ENCODE results near the gene DPP9.
A peak's percentile ranks its signal among the peaks of the same experiment; 100 is the strongest.

Gene DPP9

DNA sequence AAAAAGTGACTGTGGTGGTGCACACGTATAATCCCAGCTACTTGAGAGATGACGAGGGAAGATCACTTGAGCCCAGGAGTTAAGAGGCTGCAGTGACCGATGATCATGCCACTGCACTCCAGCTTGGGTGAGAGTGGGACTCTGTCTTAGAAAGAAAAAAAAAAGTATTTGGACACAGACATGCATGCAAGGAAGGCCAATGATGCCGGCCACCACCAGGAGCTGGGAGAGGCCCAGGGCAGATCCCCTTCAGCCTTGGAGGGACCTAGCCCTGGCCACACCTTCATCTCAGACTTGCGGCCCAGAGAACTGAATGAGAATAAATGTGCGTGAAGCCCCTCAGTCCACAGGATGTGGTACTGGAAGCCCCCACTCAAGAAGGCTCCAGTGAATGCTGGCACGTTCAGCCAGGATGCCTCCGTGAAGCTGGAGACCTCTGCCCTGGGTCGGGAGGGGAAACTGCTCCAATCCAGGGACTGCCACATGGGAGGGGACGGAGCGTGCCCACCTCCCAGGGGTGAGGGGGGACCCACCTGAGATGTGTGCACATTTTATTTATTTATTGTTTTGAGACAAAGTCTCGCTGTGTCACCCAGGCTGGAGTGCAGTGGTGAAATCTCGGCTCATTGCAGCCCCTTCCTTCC, 69.7 kb downstream of the DPP9 start:
- H3K9me3 ChIP-seq, result no peaks in the 10 kb centered on the region
- no peak overlapping the region for H3K4me3 ChIP-seq (ENCODE audit: low read depth, low read length)
- DNase-seq, result no peak
- H3K36me3 ChIP-seq, result peaks cover 20% of the 10 kb centered on the region
- H3K27me3 ChIP-seq, result no peaks in the 10 kb centered on the region
- H3K4me1 ChIP-seq, result no peaks in the 10 kb centered on the region
- TF ChIP-seq, protein P1, sequence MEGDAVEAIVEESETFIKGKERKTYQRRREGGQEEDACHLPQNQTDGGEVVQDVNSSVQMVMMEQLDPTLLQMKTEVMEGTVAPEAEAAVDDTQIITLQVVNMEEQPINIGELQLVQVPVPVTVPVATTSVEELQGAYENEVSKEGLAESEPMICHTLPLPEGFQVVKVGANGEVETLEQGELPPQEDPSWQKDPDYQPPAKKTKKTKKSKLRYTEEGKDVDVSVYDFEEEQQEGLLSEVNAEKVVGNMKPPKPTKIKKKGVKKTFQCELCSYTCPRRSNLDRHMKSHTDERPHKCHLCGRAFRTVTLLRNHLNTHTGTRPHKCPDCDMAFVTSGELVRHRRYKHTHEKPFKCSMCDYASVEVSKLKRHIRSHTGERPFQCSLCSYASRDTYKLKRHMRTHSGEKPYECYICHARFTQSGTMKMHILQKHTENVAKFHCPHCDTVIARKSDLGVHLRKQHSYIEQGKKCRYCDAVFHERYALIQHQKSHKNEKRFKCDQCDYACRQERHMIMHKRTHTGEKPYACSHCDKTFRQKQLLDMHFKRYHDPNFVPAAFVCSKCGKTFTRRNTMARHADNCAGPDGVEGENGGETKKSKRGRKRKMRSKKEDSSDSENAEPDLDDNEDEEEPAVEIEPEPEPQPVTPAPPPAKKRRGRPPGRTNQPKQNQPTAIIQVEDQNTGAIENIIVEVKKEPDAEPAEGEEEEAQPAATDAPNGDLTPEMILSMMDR (IDR thresholded peaks at IDR 0.05; ENCODE audit: low read depth, low read length), result no peak

DNA sequence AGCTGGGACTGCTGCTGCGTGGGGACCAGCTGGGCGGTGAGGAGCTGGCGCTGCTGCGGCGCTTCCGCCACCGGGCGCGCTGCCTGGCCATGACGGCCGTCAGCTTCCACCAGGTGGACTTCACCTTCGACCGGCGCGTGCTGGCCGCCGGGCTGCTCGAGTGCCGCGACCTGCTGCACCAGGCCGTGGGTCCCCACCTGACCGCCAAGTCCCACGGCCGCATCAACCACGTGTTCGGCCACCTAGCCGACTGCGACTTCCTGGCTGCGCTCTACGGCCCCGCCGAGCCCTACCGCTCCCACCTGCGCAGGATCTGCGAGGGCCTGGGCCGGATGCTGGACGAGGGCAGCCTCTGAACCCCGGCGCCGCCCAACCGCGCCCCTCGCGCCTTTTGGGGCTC, 71.6 kb downstream of the DPP9 start:
- TF ChIP-seq, protein P1 (IDR thresholded peaks at IDR 0.05; ENCODE audit: low read depth, low read length), result no peak
- H3K27me3 ChIP-seq, result no peaks in the 10 kb centered on the region
- H3K4me3 ChIP-seq (ENCODE audit: low read depth, low read length), result no peak overlapping the region
- peaks cover 10% of the 10 kb centered on the region for H3K36me3 ChIP-seq
- H3K9me3 ChIP-seq, result no peaks in the 10 kb centered on the region
- DNase-seq, result no peak
- no peaks in the 10 kb centered on the region for H3K4me1 ChIP-seq

- no peaks in the 10 kb centered on the region for H3K4me1 ChIP-seq
- no peaks in the 10 kb centered on the region for H3K27me3 ChIP-seq
- H3K9me3 ChIP-seq, result no peaks in the 10 kb centered on the region
- DNase-seq, result no peak
- TF ChIP-seq, protein P1 (IDR thresholded peaks at IDR 0.05; ENCODE audit: low read depth, low read length), result no peak
- H3K4me3 ChIP-seq (ENCODE audit: low read depth, low read length), result no peak overlapping the region
- H3K36me3 ChIP-seq, result peaks cover 4% of the 10 kb centered on the region; the same call in 1 of the 2 replicates
Observed at GRCh38 chr19:4650159-4650558, 73.5 kb downstream of the DPP9 start.

- TF ChIP-seq, protein P1 (IDR thresholded peaks at IDR 0.05; ENCODE audit: low read depth, low read length), result no peak
- H3K27me3 ChIP-seq, result no peaks in the 10 kb centered on the region
- H3K9me3 ChIP-seq, result no peaks in the 10 kb centered on the region
- DNase-seq, result no peak
- peaks cover 3% of the 10 kb centered on the region; the same call in 1 of the 2 replicates for H3K36me3 ChIP-seq
- no peaks in the 10 kb centered on the region for H3K4me1 ChIP-seq
- no peak overlapping the region for H3K4me3 ChIP-seq (ENCODE audit: low read depth, low read length)
Observed at GRCh38 chr19:4649392-4650047, 74.1 kb downstream of the DPP9 start.

DNA sequence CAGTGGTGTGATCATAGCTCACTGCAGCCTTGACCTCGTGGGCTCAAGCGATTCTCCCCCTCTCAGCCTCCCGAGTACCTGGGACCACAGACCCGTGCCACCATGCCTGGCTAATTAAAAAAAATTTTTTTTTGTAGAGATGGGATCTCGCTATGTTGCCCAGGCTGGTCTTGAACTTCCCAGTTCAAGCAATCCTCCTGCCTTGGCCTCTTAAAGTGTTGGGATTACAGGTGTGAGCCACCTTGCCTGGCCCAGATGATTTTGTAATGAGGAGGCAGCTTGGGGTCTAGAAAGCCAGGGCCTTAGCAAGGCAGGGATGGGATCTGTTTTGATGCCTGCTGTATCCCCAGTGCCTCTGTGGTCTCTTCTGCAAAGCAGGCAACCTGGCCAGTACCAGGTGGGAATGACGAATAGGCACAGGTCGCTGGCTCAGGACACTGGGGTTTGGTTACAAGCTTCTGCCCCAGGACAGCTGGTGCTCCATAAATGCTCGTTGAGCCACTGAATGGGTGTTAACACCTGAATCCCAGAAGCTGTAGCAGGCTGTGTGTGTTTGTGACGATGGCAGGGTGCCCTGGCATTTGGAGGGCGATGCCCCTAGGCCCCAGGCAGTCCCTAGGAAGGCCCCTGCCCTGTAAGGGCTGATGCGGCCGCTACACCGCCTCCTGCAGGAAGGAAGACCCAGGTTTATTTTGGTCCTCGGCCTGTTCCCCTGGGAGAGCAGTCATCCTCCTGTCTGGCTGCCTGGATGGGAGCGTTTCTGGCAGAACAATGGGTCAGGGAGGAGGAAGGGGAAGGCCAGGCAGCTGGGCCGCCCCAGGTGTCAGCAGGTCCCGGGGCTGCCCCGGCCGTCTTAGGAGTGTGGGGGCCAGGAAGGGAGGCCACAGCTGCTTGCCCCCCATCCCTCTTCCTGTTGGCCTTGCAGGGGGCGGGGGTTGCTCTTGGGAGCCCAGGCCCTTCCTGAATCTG, 75.7 kb downstream of the DPP9 start:
- no peaks in the 10 kb centered on the region for H3K4me1 ChIP-seq
- TF ChIP-seq, protein P1 (IDR thresholded peaks at IDR 0.05; ENCODE audit: low read depth, low read length), result 0 out of 2 replicates have a peak, but pooled peaks have one; percentile 11
- no peaks in the 10 kb centered on the region for H3K36me3 ChIP-seq
- no peak overlapping the region for H3K4me3 ChIP-seq (ENCODE audit: low read depth, low read length)
- no peaks in the 10 kb centered on the region for H3K9me3 ChIP-seq
- no peaks in the 10 kb centered on the region for H3K27me3 ChIP-seq
- DNase-seq, result peak; percentile 34
